Measurements from ENCODE around the gene PPP1R26.

The PPP1R26 gene

GRCh38 chr9:135490980-135491464 lies 11.4 kb downstream of the PPP1R26 start:
- DNase-seq (ENCODE audit: extremely low read depth, low read depth), result no peak
- TF ChIP-seq CTCF (IDR thresholded peaks at IDR 0.05; ENCODE audit: low read depth, low read length), result no peak

- no peak for DNase-seq (ENCODE audit: extremely low read depth, low read depth)
- TF ChIP-seq CTCF (IDR thresholded peaks at IDR 0.05; ENCODE audit: low read depth, low read length), result no peak
Observed at GRCh38 chr9:135491764-135492163, 12.2 kb downstream of the PPP1R26 start.

GRCh38 chr9:135492886-135493669 lies 13.5 kb downstream of the PPP1R26 start:
- TF ChIP-seq CTCF (IDR thresholded peaks at IDR 0.05; ENCODE audit: low read depth, low read length), result no peak
- DNase-seq (ENCODE audit: extremely low read depth, low read depth), result no peak

- no peak for DNase-seq (ENCODE audit: extremely low read depth, low read depth)
- TF ChIP-seq CTCF (IDR thresholded peaks at IDR 0.05; ENCODE audit: low read depth, low read length), result no peak
Observed at GRCh38 chr9:135494791-135495559, 15.4 kb downstream of the PPP1R26 start.

GRCh38 chr9:135498381-135499126 lies 19.0 kb downstream of the PPP1R26 start:
- DNase-seq (ENCODE audit: extremely low read depth, low read depth), result no peak
- no peak for TF ChIP-seq CTCF (IDR thresholded peaks at IDR 0.05; ENCODE audit: low read depth, low read length)

- DNase-seq (ENCODE audit: extremely low read depth, low read depth), result peak; percentile 63
- no peak; the same call in 1 of the 2 replicates for TF ChIP-seq CTCF (IDR thresholded peaks at IDR 0.05; ENCODE audit: low read depth, low read length)
Observed at GRCh38 chr9:135499326-135500070, 19.9 kb downstream of the PPP1R26 start.

Data from AG09319 (cell line).